ENCODE results near the gene JADE1.

The JADE1 gene

DNA sequence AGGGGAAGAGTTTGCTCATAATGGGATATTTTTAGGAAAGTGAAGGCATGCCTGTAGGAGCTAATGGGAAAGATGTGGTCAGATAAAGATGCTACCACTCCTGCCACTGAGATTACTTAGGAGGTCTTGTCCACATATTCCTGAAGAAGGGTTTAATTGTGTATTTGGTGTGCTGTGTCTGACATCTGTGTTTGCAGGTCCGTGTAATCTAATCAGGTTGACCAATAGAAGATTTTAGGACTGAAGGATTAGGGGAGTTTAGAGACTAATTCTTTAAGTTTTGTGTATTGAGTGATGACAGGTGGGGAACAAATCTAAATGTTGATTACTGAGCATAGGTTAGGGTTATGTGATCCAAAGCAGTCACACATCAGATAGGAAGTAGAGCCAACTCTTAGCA lies 57.2 kb downstream of the JADE1 start:
- FAIRE-seq: no peak
- no peak for DNase-seq (ENCODE audit: extremely low spot score, insufficient read length, low read depth)

DNA sequence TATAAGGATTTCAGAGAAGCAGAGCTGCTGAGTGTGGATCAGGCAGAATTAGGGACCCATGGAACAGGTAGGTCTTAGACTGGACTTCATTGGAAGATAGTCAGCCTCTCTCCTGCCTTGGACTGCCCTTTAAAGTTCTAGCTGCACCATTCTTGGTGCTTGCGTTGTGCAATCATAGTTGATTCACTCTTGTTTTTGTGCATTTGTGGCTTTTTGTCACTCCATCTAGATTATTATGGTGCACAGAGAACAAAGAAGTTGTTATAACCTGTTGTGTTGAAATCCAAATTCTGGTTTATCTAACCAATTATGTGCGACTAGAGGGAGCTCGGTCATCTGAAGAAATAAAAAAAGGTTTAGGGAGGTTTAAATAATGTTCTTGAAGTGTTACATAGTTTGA lies 59.3 kb downstream of the JADE1 start:
- no peak for FAIRE-seq
- DNase-seq (ENCODE audit: extremely low spot score, insufficient read length, low read depth): no peak

DNA sequence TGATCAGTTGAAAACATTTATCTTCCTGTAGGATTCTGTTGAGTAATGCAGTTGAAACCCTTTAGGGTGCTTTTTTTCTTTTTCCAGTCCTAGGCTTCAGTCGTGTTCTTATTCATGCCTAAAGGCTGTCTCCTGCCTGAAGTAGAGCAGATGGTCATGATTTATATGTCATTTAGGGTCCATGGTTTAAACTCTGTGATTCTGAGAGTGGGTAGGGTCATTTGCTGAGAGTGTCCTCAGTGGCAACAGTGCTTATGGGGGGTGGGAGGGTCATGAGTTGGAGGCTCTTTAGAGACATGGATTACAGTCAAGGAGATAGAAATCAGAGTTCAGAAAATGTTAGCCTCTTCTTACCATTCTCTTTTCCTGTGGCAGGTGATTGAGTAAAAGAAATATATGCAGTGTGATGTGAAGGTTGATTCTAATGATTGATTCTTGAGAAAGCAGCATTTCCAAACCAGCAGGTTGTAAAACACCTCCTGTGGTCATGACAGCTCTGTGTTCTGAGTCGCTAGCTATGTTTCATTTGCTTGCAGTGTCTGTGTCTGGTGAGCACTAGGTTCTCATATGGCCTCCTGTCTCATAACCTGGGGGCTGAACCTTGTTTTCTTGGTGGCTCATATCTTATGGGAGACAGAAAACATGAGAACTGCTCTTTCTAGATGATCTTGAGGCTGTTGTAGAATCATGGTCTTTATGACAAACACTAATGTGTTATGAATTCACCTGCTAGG lies 60.4 kb downstream of the JADE1 start:
- DNase-seq (ENCODE audit: extremely low spot score, insufficient read length, low read depth): no peak

DNA sequence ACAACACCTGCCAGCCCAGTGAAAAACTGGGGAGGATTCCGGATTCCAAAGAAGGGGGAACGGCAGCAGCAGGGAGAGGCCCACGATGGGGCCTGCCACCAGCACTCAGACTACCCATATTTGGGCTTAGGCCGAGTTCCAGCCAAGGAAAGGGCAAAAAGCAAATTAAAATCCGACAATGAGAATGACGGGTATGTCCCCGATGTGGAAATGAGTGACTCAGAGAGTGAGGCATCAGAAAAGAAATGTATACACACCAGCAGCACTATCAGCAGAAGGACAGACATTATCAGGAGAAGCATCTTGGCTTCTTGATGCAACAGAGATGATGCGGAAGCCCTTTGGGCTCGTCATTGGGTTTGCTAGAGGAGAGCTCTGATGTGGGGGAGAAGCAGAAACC lies 62.4 kb downstream of the JADE1 start:
- FAIRE-seq: no peak
- DNase-seq (ENCODE audit: extremely low spot score, insufficient read length, low read depth): no peak

More for the DNA sequence above, 60.4 kb downstream of the JADE1 start:
- FAIRE-seq: no peak

DNA sequence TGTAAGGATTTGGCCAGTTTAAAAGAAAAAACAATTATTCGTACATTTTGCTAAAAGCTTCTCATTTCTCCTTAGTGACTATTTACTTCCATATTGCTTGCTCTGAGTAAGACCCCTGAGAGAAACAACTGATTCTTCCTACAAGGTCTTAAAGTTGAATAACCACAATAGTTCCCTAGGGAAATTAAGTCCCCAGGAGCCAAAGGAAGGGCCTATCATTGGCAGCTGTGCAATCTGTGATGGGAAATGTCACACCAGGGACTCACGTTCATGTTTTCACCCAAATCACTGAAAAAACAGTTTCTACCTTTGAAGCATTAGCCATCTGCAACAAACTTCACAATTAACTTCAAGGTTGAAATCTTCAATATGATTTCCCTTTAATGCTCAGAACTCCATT lies 66.7 kb downstream of the JADE1 start:
- FAIRE-seq: no peak
- DNase-seq (ENCODE audit: extremely low spot score, insufficient read length, low read depth): no peak

DNA sequence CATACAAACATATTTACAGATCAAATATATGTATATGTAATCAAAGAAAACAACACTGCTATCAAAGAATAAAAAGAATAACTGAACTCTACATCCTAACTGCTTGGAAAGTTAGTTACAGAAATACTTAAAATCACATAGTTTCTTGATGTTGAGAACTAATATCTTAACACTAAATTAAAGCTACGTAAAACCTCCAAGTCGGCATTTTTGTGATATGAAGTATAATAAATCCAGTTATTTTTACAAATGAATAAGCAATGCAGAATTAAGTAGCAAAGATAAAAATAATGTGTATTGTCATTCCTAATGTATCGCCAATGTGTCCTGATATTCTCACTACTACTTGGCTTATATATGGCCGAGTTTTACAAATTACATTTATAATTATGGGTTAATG lies 68.4 kb downstream of the JADE1 start:
- FAIRE-seq (no peak), DNase-seq (ENCODE audit: extremely low spot score, insufficient read length, low read depth) (no peak)

DNA sequence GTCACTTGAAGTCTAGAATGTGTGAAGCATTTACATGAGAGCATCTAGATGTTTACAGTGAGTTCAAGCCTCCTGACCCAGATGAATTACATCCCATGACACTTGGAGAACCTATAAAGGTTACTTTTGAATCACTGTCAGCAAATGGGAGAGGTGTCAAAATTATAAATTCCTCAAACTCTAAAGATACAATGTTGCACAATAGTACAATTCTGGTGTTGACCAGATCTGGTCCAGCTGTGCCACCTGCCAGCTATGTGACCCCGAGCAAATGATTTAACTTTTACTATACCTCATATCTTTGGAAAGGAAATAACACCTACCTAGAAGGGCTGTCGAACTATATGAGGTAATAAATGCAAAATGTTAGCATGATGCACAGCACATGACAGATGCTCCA lies 69.8 kb downstream of the JADE1 start:
- FAIRE-seq (no peak), DNase-seq (ENCODE audit: extremely low spot score, insufficient read length, low read depth) (no peak)

DNA sequence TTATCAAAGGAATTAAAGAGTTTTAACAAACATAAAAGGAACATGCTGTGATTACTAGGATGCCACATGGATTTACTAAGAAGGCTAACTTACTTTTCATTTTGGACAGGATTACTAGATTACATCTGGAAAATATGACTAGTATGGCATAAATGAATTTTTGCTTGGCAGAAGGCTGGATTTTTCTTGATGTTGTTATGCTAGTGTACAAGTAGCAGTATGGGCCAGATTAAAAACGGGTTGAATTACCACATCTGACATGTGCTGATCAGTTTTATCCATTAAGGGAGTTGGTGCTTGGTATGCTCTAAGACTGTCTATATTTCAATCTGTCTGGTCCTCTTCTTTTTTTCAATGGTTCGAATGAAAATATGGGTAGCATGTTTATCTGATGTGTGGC lies 70.5 kb downstream of the JADE1 start:
- FAIRE-seq (peak; percentile 26), DNase-seq (ENCODE audit: extremely low spot score, insufficient read length, low read depth) (no peak)

DNA sequence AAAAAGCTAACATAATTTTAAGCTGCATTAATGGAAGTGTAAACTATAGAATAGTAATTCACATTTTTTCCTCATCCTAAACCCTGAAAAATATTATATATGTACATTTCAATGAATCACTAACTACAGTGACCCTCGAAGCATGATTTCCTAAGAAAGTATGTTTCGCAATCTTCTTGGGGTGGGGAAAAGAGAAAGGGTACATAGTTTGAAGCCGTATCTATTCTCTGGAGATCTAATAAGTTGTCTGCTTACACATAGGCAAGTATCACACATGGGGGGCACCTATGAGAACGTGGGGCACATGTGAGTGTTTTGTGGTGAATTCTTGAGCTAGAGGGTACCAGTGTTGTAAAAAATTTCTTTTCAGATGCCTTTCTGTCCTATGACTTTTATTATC lies 71.2 kb downstream of the JADE1 start:
- no peak for FAIRE-seq
- no peak for DNase-seq (ENCODE audit: extremely low spot score, insufficient read length, low read depth)

DNA sequence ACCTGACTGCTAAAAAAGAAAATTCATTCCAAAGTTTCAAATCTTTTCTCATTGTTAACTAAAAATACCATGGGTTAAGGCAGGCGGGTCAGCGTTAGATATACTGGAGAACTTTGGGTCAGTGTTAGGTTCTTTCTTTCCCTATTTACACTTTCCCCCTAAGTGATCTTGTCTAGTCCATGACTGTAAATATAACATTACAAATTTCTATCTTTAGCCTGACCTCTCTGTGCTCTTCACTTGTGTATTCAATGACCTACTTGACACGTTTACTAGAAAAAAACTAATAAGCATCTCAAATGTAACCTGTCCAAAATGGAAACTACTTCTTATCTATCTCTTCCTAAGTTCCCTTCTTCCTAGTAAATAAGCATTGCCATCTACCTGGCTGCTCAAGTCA lies 95.3 kb downstream of the JADE1 start:
- FAIRE-seq (no peak), DNase-seq (ENCODE audit: extremely low spot score, insufficient read length, low read depth) (no peak)

DNA sequence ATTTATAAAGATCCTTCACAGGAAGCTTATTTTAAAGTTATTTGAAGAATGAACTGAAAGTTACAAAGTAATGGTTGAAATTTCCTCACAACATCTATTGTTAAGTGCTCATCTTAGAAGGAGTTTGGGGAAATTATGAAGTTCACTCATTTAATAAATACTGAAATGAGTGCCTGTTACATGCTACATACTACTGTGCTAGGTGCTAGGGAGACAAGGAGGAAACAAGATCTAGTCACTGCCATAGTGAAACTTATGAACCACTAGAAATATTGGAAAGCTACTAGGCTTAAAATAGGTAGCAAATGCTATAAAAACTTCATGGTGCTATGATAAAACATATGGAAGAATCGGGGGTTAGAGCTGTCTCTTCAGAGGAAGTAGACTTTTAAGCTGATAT lies 97.1 kb downstream of the JADE1 start:
- DNase-seq (ENCODE audit: extremely low spot score, insufficient read length, low read depth) (no peak), FAIRE-seq (no peak)

DNA sequence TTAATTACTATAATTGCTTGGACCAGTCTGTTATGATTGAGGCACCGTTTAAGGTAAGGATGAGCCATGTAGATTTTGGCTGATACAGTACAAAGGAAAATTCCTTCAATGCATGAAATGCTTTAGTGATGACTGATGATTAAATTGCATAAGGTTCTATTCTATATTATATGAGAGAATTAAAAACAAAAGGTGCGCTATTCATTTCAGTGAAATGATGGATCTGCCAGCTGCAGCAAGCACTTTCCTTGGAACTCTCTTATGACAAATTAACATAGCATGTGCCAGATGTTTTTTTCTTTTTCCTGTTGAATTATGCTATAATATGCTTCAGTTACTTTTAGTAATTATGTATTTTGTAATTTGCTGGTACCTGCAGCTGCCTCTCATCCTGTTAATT lies 98.5 kb downstream of the JADE1 start:
- no peak for FAIRE-seq
- DNase-seq (ENCODE audit: extremely low spot score, insufficient read length, low read depth): no peak

DNA sequence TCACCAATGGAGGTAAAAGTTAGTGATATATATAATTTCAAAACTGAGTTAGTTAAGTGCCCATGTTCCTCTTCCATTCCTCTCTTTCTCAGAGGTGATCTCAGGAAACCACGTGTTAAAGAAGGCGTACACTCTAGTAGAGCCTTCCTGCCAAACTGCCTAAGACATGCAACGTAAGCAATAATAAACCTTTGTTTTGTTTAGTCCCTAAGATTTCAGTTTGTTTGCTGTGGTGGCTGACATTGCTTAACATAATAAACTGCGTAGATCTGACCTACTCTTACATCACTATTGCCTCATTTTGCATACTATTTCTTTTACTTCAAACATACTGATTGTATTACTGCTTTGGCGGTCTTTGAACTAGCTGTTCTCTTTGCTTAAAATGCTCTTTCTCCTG lies 99.2 kb downstream of the JADE1 start:
- FAIRE-seq: no peak

DNA sequence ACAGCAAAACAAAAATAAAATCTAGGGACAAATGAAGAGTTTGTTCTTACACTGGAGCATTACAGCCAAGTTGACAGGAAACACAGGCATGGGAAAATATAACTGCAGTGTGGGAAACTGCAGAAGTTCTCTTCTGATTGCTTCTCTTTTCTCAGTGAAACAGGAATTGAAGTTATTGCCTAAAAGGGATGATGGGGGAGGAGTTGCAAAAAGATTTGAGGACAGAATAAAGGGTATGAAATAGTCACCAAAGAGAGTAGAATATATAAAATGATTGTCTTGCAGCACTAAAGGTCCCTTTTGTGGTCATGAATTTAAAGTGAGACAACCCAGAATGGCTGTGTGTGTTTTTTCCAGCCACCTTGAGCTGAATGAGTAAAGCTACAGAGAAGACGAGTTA lies 103.7 kb downstream of the JADE1 start:
- FAIRE-seq (peak; percentile 62), DNase-seq (ENCODE audit: extremely low spot score, insufficient read length, low read depth) (no peak)

More for the DNA sequence above, 99.2 kb downstream of the JADE1 start:
- no peak for DNase-seq (ENCODE audit: extremely low spot score, insufficient read length, low read depth)

DNA sequence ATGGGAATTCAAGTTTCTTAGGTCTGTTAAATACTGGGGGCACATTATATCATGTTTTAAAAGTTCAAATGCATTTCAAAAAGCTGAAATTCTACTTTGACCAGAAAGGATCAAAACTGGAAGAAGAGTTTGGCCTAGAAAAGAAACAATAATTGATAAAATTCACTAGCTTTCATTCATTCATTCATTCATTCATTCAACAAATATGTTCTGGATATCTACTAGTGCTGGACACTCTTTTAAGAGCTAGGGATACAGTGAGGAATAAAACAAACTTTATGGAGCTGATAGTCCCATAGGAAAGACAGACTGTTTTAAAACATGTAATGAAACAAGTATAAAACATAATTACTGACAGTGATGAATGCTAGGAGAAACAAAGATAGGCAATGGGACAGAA lies 106.0 kb downstream of the JADE1 start:
- FAIRE-seq: no peak
- DNase-seq (ENCODE audit: extremely low spot score, insufficient read length, low read depth): no peak

DNA sequence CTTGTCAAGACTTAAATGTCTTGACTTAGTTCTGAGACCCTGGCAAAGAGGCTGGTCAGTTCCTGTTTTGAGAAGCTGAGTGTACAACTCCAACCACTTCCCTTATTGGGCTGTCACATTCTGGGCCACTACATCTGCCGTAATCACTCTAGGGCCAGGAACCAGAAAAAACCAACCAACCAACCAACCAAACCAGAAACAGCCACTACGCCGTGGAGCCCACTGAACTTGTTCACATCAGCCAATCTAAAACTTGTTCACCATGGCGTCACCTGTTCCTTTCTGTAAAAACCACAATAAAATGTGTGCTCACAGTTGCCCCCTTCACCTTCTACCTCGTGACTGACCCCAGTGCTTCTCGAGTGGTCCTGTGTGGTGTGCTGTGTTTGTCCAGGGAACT lies 107.3 kb downstream of the JADE1 start:
- DNase-seq (ENCODE audit: extremely low spot score, insufficient read length, low read depth) (no peak), FAIRE-seq (peak; percentile 88)

DNA sequence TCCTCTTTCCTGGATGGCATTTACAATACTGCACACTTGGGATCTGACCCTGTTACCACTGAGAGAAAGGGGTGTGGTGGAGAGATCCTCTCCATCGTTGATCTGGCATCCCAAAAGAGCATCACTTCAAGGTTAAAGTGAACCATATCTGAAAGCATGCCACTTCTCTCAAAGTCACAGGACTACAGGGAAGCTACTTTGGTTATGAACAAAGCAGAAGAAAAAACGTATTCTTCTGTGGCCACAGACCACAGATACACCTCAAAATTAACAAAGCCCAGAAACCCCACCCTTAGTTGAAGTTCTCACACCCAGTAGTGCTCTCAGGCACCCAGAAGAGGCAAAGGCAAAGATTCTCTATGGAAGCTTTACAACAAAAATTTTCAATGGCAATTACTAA lies 108.3 kb downstream of the JADE1 start:
- peak; percentile 75 for FAIRE-seq
- DNase-seq (ENCODE audit: extremely low spot score, insufficient read length, low read depth): peak; percentile 11

DNA sequence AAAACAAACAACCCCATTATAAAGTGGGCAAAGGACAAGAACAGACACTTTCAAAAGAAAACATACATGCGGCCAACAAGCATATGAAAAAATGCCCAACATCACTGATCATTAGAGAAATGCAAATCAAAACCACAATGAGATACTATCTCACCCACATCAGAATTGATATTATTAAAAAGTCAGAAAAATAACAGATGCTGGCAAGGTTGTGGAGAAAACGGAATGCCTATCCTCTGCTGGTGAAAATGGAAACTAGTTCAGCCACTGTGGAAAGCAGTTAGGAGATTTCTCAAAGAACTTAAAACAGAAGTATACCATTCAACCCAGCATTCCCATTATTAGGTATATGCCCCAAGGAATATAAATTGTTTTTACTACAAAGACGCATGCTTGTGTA lies 112.5 kb downstream of the JADE1 start:
- DNase-seq (ENCODE audit: extremely low spot score, insufficient read length, low read depth) (no peak), FAIRE-seq (no peak)
